ENCODE measurements around the gene HS3ST2.

HS3ST2 gene

DNA sequence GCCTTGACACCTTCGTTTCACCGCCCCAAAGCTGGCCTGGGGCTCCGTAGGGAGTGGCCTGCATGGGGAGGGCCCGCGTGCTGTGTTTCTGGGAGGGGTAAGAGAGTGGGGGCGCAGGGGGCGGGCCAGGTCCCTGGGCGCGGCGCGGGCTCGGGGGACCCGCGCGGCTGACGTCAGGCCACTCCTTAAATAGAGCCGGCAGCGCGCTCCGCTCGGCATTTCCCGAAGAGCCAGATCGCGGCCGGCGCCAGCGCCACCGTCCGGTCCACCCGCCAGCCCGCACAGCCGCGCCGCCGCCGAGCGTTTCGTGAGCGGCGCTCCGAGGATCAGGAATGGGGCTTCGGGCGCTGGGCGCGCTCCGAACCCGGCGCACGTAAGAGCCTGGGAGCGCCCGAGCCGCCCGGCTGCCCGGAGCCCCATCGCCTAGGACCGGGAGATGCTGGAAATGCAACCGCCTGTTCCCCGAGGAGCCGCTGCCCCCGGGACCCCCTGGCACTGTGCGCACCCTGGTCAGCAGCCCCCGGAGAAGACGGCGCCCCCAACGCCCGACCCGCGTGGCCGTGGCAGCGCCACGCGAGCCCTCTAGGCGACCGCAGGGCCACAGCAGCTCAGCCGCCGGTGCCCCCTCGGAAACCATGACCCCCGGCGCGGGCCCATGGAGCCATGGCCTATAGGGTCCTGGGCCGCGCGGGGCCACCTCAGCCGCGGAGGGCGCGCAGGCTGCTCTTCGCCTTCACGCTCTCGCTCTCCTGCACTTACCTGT, at the start of gene HS3ST2:
HS3ST2 (plus strand) TSS at position 215 of the 763 bp plus-strand sequence; CDS start at position 664, 449 bp downstream.
- no peak for DNase-seq (ENCODE audit: low read depth in 2 of 2)

DNA sequence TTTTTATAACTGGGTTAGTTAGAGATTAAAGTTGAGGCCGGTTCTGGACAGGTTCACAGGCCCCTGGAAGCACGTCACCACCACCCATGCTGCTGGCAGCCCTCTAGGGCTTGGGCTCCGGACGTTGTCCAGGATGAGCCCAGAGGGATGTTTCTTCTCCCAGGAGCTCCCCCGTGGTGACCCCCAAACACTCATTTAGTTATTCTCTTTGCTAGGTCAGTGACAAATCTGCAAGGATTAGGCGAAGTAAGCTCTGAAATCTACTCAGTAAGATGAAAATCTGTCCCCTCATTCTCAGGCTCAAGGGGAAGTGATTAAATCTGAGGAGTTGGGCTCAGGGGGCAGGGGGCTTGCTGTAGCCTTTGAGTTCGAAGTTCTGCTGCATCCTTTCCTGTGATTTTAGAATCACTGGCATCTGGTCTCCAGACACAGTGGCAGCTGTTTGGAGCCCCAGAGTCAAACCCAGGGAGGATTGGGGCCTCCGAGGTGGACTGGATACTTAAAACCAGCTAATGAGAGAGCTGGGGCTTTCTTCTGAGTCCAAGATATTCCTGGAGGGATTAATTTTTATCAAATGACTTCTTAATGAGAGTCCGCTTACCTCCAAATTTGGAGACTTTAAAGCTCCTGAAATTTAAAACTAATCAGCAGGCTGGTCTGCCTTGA, 49.2 kb upstream of the HS3ST2 start:
- no peak for DNase-seq (ENCODE audit: low read depth in 2 of 2)

DNA sequence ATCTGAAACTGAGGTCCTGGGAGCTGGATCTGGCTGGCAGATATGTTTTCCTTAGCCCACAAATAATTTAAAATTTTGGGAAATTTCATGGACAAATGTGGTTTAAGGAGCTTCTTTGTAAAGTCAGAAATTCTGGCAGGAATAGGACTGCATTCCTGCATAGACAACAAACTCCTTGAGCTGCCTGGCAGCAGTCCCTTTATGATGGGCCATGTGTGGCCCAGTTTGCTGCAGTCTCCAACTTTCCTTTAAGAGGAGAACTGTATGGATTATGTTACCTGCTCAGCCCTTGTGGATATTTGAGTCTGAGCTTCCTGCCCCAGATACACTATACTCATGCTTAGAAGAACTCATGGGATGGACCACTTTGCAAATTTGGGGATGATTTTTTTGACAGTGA, 48.5 kb upstream of the HS3ST2 start:
- DNase-seq (ENCODE audit: low read depth in 2 of 2): no peak

DNA sequence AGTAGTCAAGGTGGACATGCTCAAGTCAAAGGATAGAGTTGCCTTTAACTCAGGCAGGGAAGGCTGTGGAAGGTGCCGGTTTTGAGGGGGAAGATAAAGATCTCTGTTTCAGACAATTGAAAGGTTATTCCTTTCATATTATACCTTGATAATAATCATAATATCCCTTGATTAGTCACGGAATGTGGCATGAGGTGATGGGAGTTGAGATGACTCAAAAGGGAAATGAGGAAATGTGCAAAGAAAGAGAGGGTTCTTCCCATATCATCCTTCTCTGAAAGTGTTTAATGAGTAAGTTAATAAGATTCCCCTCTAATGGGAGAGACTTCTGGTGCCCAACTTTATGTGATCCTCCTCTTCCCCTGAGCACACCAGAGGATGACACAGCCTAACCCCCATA, 43.1 kb upstream of the HS3ST2 start:
- DNase-seq (ENCODE audit: low read depth in 2 of 2): no peak

DNA sequence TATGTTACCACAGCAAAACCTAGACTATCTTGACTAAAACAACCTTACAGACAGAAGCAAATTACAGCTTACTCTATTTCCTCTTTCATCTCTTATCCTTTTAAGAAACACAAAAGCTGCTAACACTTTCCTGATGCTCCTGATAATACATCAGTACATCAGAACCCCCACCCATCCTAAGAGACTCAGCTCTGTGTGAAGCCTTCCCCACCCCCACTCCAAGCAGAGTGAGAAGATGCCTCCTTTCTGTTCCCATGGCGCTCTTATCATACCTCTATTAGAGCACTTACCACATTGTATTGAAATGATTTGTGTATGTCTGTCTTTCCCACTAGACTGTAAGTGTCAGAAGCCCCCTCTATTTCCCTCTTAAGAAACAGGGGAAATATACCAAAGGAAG, 42.4 kb upstream of the HS3ST2 start:
- DNase-seq (ENCODE audit: low read depth in 2 of 2): no peak

DNA sequence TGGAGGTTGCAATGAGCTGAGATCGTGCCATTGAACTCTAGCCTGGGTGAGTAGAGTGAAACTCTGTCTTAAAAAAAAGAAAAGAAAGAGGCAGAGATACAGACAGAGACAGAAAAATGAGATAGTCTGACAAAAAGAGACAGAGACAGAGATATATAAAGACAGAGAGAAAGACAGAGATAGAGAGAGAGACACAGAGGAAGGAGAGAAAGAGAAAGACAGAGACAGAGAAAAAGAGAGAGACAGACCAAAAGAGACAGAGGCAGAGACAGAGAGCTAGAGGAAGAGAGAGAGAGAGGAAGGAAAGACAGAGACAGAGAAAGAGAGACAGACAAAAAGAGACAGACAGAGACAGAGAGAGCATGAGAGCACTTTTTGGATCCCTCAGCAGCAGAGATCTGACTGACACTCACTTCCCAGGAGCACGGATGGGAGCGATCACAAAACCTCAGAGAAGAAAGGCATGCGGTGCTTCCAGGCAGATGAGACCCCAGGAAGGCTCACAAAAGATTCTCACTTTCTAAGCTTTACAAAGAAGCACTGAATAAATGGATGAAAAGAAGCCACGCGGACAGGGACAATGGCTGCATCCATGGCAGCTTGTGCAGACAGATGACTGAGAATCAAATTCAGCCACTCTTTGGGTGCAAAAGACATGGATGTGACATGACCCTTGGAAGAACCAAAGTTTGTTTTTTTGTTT, 38.6 kb upstream of the HS3ST2 start:
- no peak for DNase-seq (ENCODE audit: low read depth in 2 of 2)

DNA sequence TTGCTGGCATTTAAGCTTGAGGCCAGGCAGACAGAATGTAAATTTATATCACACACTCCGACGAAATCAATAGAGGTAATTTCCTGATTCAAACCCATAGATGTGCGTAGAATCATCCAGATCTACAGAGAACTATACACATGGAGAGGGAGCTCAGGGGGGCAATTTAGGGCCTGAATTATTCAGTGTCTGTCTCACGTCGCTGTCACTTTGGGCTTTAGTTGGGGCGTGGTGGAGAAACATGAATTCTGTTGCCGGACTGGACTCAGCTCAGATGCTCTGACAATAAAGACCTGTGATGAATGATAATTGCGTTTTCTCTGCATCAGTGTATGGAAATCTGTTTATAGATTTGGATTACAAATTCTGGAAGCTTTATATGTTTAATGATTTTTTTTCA, 32.5 kb upstream of the HS3ST2 start:
- DNase-seq (ENCODE audit: low read depth in 2 of 2): no peak

DNA sequence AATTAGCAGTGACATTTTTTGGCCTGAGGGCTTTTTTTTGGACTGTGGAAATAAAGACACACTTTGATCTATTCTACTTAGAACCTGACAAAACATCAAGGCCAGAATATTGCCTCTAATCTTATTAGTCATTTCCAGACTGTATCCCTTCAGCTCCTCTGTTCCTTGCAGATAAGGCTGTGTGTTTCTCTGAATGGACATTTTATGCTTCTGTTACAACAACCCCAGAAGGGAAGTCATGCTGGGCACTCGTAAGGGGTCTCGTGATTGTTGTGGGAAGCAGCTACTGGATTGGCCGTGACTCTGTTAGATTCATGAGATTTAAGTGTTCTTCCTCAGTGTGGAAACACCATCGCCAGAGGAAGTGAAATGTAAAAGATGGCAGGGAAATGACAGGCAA, 31.6 kb upstream of the HS3ST2 start:
- DNase-seq (ENCODE audit: low read depth in 2 of 2): no peak

DNA sequence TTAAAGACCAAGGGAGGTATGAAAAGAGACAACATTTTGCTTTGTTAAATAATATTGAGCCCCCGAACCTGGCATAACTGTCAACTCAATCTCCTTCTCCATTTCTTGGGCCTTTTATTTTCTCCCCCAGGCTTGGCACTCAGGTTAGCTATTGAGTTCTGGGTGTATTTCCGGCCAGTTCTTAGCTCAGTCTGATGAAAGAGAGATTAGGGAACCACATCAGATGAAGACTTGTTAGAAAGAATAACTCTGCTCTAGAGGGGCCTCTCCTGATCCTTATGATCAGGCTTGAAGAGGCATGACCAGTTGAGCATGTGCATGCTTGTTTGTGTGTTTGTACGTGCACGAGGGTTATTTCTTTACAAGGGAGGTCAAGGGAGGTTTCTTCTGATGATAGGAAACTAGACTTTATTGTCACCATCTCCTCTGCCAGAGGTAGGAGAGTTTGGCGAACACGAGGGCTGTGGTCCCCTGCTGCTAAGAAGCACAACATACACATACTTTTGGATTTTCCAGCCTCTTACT, 29.2 kb upstream of the HS3ST2 start:
- DNase-seq (ENCODE audit: low read depth in 2 of 2): no peak

DNA sequence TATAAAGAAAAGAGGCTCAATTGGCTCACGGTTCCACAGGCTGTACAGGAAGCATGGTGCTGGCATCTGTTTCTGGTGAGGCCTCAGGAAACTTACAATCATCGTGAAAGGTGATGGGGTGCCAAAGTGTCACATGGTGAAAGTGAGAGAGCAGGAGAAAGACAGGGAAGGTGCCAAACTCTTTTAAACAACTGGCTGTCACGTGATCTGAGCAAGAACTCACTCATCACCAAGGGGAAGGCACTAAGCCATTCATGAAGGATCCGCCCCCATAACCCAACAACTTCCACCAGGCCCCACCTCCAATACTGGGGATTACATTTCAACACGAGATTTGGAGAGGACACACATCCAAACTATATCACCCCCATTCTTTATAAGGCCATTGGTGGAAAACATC, 28.4 kb upstream of the HS3ST2 start:
- DNase-seq (ENCODE audit: low read depth in 2 of 2): no peak

DNA sequence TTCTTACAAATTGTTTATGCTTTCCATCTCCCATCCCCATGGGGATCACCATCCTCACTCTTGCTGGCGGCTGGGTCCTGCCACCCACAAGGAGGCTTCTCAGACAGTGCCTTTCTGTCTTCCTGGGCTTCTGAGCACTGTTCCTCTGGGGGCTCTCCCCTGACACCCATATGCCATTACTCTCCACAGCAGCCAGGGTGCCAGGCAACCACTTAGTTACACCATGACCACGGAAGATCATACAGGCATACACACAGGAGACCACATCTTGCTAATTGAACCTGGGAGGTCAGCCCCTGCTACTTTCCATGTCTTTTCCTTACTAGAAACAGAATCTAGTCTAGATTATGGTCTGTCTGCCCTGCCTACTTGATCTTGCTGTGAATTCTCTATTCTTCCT, 27.7 kb upstream of the HS3ST2 start:
- no peak for DNase-seq (ENCODE audit: low read depth in 2 of 2)

DNA sequence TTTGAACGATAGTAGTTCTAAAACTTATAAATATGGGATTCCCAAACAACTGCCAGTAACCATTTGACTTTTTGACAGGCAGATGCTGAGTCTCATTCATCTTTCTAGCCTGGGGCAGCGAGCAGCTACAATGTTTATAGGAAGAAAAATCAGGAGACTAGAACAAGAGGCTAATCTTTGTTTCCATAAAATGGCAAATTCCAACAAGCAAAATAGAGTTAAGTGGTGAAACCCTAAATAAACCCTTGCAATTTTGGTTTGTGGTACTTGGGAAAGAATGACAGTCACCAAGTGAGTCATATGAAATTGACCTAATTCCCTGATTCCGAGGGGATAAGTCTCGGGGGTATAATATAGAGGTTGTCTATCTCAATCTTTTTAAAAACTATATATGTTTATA, 27.3 kb upstream of the HS3ST2 start:
- no peak for DNase-seq (ENCODE audit: low read depth in 2 of 2)

DNA sequence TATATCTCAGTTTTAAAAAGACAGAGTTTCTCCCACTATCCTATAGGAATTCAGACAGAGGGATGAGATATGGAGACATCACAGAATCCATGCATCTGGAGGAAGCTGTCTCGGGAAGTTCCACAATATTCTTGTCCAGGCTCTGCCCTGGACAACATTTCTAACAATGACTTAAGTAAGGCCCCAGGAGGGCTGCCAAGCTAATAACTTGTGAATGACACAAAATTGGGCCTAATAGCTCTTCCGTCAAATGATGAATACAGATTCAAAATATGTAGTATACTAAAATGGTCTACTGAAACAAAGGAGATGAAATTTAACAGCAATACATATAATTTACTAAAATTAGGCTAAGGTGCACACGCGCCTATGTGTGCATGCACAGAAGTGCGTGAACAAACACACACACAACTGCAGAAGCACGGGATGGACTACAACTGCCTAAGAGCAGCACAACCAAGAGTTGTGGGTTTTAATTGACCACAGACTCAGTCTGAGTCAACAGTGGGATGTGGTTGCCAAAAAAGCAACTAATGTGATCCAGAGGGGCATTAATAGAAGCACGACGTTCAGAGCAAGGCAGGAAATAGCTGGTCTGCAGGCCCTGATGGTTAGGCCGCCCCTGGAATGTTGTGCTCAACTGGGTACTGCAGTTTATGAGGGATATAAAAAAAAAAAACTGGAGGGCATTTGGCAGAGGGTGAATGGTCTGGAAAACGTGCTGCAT, 26.3 kb upstream of the HS3ST2 start:
- DNase-seq (ENCODE audit: low read depth in 2 of 2): no peak

DNA sequence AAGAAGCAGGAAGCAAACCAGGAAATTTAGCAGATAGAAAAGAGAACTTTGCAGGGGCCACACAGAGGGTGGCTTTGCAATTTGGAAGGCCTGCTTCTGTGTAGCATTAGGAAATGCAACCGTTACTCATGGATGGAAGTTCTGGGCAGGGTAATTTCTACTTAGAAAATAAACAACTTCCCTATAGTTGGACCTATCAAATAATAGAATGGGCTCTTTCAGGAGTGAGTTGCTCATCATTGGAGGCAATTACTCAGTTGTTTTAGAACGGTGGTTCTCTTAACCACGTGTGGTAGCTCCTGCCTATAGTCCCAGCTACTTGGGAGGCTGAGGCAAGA, 25.8 kb upstream of the HS3ST2 start:
- no peak for DNase-seq (ENCODE audit: low read depth in 2 of 2)

DNA sequence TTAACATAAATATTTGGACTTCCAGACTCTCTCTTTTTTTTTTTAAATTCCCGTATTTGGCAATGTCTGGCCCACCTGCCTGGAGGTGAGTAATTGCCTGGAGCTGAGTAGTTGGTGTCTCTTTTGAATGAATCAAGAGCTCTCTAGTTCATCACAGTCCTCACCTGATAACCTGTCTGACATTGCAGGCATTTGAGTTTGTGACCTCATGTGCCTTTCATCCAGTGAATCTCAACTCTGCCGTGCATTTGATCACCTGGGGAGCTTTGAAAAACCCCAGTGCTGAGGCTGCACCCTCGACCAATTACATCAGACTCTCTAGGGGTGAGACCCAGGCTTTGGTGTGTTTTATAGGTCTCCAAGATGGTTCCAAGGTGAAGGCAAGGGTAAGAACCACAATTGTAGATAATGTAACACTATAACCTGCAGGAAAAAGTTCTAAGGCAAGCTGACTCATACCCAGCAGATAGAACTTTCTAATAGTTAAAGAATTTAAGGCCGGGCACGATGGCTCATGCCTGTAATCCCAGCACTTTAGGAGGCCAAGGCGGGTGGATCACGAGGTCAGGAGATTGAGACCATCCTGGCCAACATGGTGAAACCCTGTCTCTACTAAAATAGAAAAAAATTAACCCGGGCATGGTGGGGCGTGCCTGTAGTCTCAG, 24.5 kb upstream of the HS3ST2 start:
- no peak for DNase-seq (ENCODE audit: low read depth in 2 of 2)

DNA sequence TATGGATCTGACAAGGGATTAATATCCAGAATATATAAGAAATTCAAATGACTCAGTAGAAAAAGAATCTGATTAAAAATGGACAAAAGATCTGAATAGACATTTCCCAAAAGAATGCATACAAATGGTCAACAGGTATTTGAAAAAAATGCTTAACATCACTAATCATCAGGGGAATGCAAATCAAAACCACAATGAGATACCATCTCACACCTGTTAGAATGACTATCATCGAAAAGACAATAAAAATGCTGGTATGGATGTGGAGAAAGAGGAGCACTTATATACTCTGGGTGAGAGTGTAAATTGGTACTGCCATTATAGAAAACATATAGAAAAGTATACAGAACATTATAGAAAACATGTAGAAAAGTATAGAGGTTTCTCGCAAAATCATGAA, 16.4 kb upstream of the HS3ST2 start:
- no peak for DNase-seq (ENCODE audit: low read depth in 2 of 2)

DNA sequence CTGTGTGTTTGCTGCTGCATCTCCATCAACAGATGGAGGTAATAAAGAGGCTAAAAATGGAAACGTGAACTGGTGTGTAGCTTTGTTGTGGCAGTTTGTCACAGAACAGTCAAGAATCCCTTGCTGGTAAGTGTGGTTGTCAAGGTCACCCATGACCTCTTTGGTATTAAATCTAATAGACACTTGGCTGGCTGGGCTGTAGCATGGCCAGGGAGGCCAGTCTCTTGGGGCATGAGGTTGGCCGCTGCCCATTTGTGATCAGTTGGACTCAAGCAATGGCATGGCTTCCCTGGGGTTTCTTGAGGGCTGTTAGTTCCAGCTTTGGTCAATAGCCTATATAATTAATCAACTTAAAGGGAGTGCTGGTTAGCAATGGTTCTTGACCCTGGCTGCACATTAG, 14.8 kb upstream of the HS3ST2 start:
- DNase-seq (ENCODE audit: low read depth in 2 of 2): no peak

DNA sequence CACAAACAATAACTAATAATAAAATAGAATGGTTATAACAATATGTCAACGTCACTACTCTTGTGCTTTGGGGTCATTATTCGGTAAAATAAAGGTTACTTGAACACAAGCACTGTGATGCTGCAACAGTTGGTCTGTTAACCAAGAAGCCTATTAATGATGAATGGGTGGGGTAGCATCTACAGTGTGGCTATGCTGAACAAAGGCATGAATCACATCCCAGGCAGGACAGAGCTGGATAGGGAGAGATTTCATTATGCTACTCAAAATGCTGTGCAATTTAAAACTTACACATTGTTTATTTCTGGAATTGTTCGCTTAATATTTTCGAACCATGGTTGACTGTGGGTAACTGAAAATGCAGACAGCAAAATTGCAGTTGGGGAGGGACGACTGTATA, 9.1 kb upstream of the HS3ST2 start:
- no peak for DNase-seq (ENCODE audit: low read depth in 2 of 2)

DNA sequence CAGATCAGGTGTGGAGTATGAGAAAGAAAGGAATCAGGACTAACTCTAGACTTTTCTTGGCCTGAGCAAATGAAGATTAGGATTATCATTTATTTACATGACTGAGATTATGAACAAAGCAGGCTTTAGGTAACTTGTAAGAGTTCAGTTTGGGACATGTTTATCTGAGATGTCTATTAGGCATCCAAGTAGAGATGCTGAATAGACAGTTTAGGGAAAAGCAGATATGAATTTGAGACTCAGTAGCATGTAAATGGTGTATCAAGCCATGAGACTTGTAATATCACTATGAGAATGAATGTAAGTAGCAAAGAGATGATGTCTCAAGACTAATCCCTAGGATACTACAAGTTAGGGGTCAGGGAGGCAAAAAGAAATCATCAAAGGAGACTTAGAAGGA, 8.6 kb upstream of the HS3ST2 start:
- DNase-seq (ENCODE audit: low read depth in 2 of 2): no peak

DNA sequence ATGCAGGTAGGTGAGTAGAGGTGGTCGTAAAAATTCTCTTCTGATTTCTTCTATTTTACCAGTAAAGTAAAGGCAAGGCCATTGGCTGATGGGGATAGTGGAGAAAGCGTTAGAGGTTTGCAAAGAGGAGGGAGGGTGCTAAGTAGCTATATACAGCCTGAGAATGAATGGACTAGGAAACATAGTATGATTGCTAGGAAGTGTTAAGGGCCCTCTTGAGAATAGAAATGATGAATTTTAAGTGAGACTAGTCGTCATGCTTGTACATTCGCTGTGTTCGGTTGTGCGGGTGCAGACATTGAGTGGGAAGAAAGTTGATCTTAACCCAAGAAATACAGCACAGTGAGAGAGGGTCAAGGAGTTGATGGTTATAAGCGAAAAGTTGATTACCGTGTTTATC, 7.2 kb upstream of the HS3ST2 start:
- DNase-seq (ENCODE audit: low read depth in 2 of 2): no peak

DNA sequence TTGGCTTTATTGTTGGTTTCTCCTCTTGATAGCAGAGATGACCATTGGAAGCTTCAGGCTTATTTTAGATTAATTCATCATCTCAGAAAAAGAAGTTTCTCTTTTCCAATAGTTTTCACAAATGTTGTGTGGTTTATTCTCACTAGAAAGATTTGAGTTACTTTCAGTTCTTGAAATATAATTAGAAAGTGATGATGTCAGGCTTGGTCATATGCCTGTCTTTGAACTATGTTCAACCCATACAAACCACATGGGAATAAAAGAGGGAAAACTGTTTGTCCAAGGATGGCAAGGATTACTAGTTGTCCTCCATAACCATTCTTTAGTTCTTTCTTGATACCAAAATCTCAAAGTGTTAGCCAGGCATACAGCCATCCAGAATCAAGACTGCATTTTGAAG, 3.7 kb upstream of the HS3ST2 start:
- DNase-seq (ENCODE audit: low read depth in 2 of 2): no peak

All from stimulated activated CD8-positive, alpha-beta memory T cell treated with anti-CD3 and anti-CD28 coated beads, Interleukin-2, amount 100 ng/mL, for 48 hours (primary cell).